Lower lobe of right lung (tissue), 2 donors: ENCODE measurements around the gene DDX39A. TPM values are rescaled to one million over a fixed set of nuclear protein-coding genes. Genes with fewer than 3 reads are reported as not detected.
"Not testable (repeated sequence)": the region's sequence is repeated elsewhere in the genome, so short reads cannot be mapped to it uniquely, and the experiment has no call there.

Source experiments
- ATAC-seq, 2 donors: fragments of 200-7000 bp; cut with Tn5 transposase; one replicate each; pipeline ENCODE4 v1.9.1; 2020 to 2022; ENCODE audit warnings: mild to moderate bottlenecking in 2 of 2, moderate library complexity in 2 of 2
- DNase-seq: peaks from one replicate; pipeline ENCODE4 v3.0.0-alpha.2; 2020
- H3K27ac ChIP-seq: fragments of 200-600 bp; one replicate; pipeline ENCODE4 v1.8.0; 2022
- H3K27me3 ChIP-seq: fragments of 200-600 bp; one replicate; pipeline ENCODE4 v1.8.0; 2022; ENCODE audit warnings: low read depth
- H3K36me3 ChIP-seq: fragments of 200-600 bp; one replicate; pipeline ENCODE4 v1.8.0; 2022; ENCODE audit warnings: mild to moderate bottlenecking
- H3K4me1 ChIP-seq: fragments of 200-600 bp; one replicate; pipeline ENCODE4 v1.8.0; 2022
- H3K4me3 ChIP-seq: fragments of 200-600 bp; one replicate; pipeline ENCODE4 v1.8.0; 2022; ENCODE audit warnings: mild to moderate bottlenecking
- H3K9me3 ChIP-seq: fragments of 200-600 bp; one replicate; pipeline ENCODE4 v1.8.0; 2022
- intact Hi-C: fragments of 100-400 bp; cut with DNase I; formaldehyde crosslinking; loops from one replicate; pipeline ENCODE4 v1.11.0; 2022
- total RNA-seq: library from RNA; stranded (reverse); fragmentation: NEBNext Ultra II Directional; extraction: Animal tissue kit (Norgen Biotek cat#: 25700); gene quantifications from one replicate; pipeline ENCODE4 v1.2.1, GENCODE V29; 2021
- TF ChIP-seq, protein P1 (sequence below): fragments of 200-600 bp; IDR thresholded peaks from one replicate; pipeline ENCODE4 v1.8.0; 2022; ENCODE audit warnings: antibody characterized with exemption, mild to moderate bottlenecking
- donor health status: DM: no; HTN: yes; CAD: no; lungs with severe emphysema.

The DDX39A gene
- total RNA-seq, 1 donor from 2014 or later, result 59.3 TPM

DNA sequence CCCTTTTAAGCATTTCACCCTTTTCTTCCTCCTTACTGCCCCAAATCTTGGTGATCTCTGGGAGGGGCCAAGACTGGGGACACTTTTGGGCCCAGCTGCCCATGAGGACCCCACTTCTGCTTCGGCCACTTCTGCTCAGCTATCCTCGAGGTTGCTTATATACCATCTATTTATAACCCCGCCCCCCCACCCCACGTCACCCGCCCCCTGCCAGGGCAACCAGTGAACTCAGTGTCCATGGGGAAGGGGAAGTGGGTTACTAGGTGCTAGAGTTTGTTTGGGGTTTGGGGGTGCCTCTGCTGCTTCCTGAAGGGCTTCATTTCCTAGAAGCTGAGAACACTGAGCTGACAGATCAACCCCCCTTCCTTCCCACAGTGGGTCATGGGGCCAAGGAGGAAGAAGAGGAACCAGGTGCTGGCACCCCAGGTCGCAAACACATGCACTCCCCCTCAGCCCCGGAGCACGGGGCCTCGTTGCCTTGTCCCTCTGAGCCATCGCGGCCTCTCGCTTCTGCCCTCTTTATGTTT lies 44.0 kb downstream of the DDX39A start:
- intact Hi-C loops, result no loop called here
- peaks cover 72% of the 10 kb centered on the region for H3K4me1 ChIP-seq
- TF ChIP-seq, protein P1, sequence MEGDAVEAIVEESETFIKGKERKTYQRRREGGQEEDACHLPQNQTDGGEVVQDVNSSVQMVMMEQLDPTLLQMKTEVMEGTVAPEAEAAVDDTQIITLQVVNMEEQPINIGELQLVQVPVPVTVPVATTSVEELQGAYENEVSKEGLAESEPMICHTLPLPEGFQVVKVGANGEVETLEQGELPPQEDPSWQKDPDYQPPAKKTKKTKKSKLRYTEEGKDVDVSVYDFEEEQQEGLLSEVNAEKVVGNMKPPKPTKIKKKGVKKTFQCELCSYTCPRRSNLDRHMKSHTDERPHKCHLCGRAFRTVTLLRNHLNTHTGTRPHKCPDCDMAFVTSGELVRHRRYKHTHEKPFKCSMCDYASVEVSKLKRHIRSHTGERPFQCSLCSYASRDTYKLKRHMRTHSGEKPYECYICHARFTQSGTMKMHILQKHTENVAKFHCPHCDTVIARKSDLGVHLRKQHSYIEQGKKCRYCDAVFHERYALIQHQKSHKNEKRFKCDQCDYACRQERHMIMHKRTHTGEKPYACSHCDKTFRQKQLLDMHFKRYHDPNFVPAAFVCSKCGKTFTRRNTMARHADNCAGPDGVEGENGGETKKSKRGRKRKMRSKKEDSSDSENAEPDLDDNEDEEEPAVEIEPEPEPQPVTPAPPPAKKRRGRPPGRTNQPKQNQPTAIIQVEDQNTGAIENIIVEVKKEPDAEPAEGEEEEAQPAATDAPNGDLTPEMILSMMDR, result no peak

DNA sequence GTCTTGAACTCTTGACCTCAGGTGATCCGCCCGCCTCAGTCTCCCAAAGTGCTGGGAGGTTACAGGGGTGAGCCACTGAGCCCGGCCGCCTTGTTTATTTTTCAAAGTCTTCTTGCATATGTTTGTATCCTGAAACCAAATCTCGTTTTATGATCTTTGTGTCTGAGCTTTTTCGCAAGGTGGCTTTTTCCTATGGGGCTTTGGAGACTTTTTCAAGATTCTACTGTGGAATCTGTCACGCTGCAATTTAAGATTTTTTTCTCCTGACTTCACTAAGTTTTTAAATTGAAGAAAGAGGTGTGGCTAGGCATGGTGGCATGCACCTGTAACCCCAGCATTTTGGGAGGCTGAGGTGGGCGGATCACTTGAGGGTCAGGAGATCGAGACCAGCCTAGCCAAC lies 44.8 kb downstream of the DDX39A start:
- H3K36me3 ChIP-seq, DNase-seq, intact Hi-C loops, H3K27me3 ChIP-seq, H3K9me3 ChIP-seq, H3K4me3 ChIP-seq, ATAC-seq: not testable (repeated sequence)
- peak overlapping the region; percentile 92 for H3K27ac ChIP-seq
- H3K4me1 ChIP-seq, result peaks cover 72% of the 10 kb centered on the region

More for the DNA sequence above, 44.0 kb downstream of the DDX39A start:
- Histone ChIP-seq H3K36me3 (no peaks in the 10 kb centered on the region), H3K4me3 (peak overlapping the region; percentile 21), H3K27me3 (no peaks in the 10 kb centered on the region), H3K9me3 (no peaks in the 10 kb centered on the region), H3K27ac (peak overlapping the region; percentile 92)
- DNase-seq, result peak; percentile 81
- ATAC-seq, result peak; percentile 87 to 93

DNA sequence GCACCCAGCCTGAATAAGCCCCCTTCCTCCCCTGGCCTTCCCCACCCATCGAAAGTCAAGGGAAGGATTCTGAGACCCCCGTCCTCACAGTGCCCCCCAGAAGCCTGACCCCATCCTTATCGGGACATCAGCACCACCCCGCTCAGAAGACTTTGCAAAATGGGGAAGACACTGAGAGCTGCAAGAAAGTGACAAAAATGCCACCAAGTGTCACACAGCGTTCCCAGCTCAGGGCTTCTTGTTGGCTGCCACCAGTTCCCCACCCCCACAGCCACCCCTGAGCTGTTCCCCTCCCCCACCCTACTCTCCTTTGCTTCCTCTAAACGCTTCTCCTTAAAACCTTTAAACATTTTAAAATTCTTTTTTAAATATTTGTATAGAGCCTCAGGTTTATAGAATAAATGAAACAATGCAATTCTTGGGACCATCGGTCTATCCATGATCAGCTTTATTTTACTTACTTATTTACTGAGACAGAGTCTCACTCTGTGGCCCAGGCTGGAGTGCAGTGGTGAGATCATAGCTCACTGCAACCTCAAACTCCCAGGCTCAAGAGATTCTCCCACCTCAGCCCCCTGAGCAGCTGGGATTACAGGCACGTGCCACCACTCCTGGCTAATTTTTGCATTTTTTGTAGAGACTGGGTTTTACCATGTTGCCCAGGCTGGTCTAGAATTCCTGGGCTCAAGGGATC lies 46.6 kb downstream of the DDX39A start:
- ATAC-seq, result peak in 1 of 2 donors; percentile 5
- H3K36me3 ChIP-seq, H3K4me3 ChIP-seq, H3K9me3 ChIP-seq, intact Hi-C loops, H3K27me3 ChIP-seq, DNase-seq: not testable (repeated sequence)
- Histone ChIP-seq H3K4me1 (peaks cover 79% of the 10 kb centered on the region), H3K27ac (peak overlapping the region; percentile 92)

DNA sequence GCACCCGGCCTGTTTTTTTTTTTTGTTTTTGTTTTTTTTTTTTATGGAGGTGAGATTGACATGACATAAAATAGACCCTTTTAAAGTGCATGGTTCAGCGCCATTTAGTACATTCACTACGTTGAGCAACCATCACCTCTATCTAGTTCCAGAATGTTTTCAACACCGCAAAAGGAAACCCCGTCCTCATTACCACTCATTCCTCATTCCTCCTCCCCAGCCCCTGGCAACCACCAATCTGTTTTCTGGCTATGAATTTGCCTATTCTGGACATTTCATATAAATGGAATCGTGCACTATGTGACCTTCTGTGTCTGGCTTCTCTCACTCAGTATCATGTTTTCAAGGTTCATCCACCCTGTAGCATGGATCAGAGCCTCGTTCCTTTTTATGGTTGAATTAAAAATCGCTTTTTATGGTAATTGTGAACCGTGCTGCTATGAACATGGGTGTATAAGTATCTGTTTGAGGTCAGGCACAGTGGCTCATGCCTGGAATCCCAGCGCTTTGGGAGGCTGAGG lies 47.8 kb downstream of the DDX39A start:
- Histone ChIP-seq H3K27ac (peak overlapping the region; percentile 83), H3K9me3 (no peaks in the 10 kb centered on the region), H3K4me3 (no peak overlapping the region), H3K27me3 (no peaks in the 10 kb centered on the region), H3K4me1 (peaks cover 86% of the 10 kb centered on the region), H3K36me3 (no peaks in the 10 kb centered on the region)
- intact Hi-C loops, result no loop called here
- DNase-seq, result no peak
- ATAC-seq, result no peak
- TF ChIP-seq, protein P1, result no peak

DNA sequence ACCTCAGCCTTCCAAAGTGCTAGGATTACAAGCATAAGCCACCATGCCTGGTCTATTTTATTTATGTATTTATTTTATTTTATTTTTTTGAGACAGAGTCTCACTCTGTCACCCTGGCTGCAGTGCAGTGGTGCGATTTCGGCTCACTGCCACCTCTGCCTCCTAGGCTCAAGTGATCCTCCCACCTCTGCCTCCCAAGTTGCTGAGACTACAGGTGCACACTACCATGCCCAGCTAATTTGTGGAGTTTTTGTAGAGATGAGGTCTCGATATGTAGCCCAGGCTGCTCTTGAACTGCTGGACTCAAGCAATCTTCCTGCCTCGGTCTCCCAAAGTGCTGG lies 48.2 kb downstream of the DDX39A start:
- ATAC-seq, result no peak
- Histone ChIP-seq H3K4me3 (no peak overlapping the region), H3K4me1 (peaks cover 86% of the 10 kb centered on the region), H3K27ac (peak overlapping the region; percentile 83), H3K36me3 (no peaks in the 10 kb centered on the region), H3K27me3 (no peaks in the 10 kb centered on the region), H3K9me3 (no peaks in the 10 kb centered on the region)
- DNase-seq, result no peak
- intact Hi-C loops, result no loop called here
- TF ChIP-seq, protein P1, result no peak

DNA sequence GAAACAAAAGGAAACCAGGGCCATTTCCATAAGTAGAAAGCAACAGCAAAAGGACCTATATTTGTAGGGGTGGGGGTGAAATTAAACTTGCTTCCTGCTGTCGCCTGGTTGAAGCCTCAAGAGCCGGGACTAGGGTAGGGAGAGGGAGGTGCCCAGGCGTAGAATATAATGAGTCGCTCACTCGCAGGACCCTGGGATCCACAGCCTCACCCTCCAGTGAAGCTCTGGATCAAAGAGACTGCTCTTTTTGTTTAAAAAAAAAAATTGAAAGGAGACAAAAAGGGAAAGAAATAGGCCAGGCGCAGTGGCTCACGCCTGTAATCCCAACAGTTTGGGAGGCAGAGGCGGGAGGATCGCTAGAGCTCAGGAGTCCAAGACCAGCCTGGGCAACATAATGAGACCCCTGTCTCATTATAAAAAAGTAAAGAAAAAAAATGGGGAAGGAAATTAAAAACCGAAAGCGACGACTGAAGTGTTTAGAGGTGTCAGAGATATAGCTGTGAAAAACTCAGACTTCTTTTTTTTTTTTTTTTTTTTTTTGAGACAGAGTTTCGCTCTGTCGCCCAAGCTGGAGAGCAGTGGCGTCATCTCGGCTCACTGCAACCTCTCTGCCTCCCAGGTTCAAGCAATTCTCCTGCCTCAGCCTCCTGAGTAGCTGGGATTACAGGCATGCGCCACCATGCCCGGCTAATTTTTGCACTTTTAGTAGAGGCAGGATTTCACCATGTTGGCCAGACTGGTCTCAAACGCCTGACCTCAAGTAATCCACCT lies 48.8 kb downstream of the DDX39A start:
- ATAC-seq, result peak; percentile 2 to 7
- Histone ChIP-seq H3K36me3 (no peaks in the 10 kb centered on the region), H3K4me3 (no peak overlapping the region), H3K27ac (peak overlapping the region; percentile 83), H3K27me3 (no peaks in the 10 kb centered on the region), H3K4me1 (peaks cover 85% of the 10 kb centered on the region), H3K9me3 (no peaks in the 10 kb centered on the region)
- DNase-seq, result peak; percentile 68
- intact Hi-C loops, result no loop called here
- TF ChIP-seq, protein P1, result no peak
